Hepatic stellate cell (primary cell): ENCODE results near the gene HIPK2.
"Not testable (repeated sequence)": the region's sequence is repeated elsewhere in the genome, so short reads cannot be mapped to it uniquely, and the experiment has no call there.

Experiments
- DNase-seq: peaks from one replicate; pipeline ENCODE4 v3.0.0; 2011; ENCODE audit warnings: low spot score

HIPK2 gene

GRCh38 chr7:139567647-139568345 lies 210.0 kb downstream of the HIPK2 start:
- DNase-seq: no peak

GRCh38 chr7:139566736-139567646 lies 210.8 kb downstream of the HIPK2 start:
- no peak for DNase-seq

- DNase-seq: no peak
These were observed 211.7 kb downstream of the HIPK2 start for GRCh38 chr7:139566075-139566474.

GRCh38 chr7:139563856-139564255 lies 213.9 kb downstream of the HIPK2 start:
- no peak for DNase-seq

- DNase-seq: no peak
These were observed 214.7 kb downstream of the HIPK2 start for GRCh38 chr7:139562961-139563565.

GRCh38 chr7:139562491-139562890 lies 215.3 kb downstream of the HIPK2 start:
- DNase-seq: no peak

- no peak for DNase-seq
These were observed 217.1 kb downstream of the HIPK2 start for GRCh38 chr7:139560678-139561077.

GRCh38 chr7:139560199-139560598 lies 217.6 kb downstream of the HIPK2 start:
- no peak for DNase-seq

- no peak for DNase-seq
These were observed 218.3 kb downstream of the HIPK2 start for GRCh38 chr7:139559364-139560105.

GRCh38 chr7:139557857-139558581 lies 219.8 kb downstream of the HIPK2 start:
- DNase-seq: no peak

GRCh38 chr7:139553991-139554700 lies 223.7 kb downstream of the HIPK2 start:
- not testable (repeated sequence) for DNase-seq

- no peak for DNase-seq
These were observed 229.3 kb downstream of the HIPK2 start for GRCh38 chr7:139548302-139549028.

GRCh38 chr7:139544645-139545044 lies 233.2 kb downstream of the HIPK2 start:
- no peak for DNase-seq

- DNase-seq: no peak
These were observed 233.8 kb downstream of the HIPK2 start for GRCh38 chr7:139543801-139544603.

GRCh38 chr7:139542308-139543151 lies 235.3 kb downstream of the HIPK2 start:
- no peak for DNase-seq

GRCh38 chr7:139541600-139542307 lies 236.0 kb downstream of the HIPK2 start:
- DNase-seq: no peak

GRCh38 chr7:139540203-139540602 lies 237.6 kb downstream of the HIPK2 start:
- no peak for DNase-seq
